IMR-90 (cell line): Measurements from ENCODE around the gene DNAJB9. TPM values are rescaled to one million over a fixed set of nuclear protein-coding genes. Genes with fewer than 3 reads are reported as not detected.

Source experiments
- ATAC-seq: fragments of 200-7000 bp; cut with Tn5 transposase; 2 replicates; pipeline ENCODE4 v1.9.1; 2020; ENCODE audit warnings: low read depth, mild to moderate bottlenecking, moderate library complexity
- BruUV-seq: library from RNA; stranded (reverse); fragments of 400-500 nt; replicated peaks from 2 replicates; lab custom pipeline; 2021; lab: Mats Ljungman, UMichigan
- CTCF ChIA-PET: fragments of 300-600 bp; formaldehyde crosslinking; extraction: SDS; loops from one replicate; lab custom pipeline; 2021; ENCODE audit warnings: antibody characterized with exemption; lab: Yijun Ruan, JAX
- POLR2A ChIA-PET: fragments of 300-600 bp; sonication (Branson Sonifier 250); formaldehyde crosslinking; loops from one replicate; lab custom pipeline; 2022; ENCODE audit warnings: antibody characterized with exemption; ENCODE audit not compliant: unreplicated experiment; lab: Charles Lee
- DNase-seq: peaks from one replicate; pipeline ENCODE4 v3.0.0; 2013
- H2AFZ ChIP-seq: replicated peaks from 2 replicates; pipeline ENCODE3; 2013; ENCODE audit warnings: low read length, mild to moderate bottlenecking; ENCODE audit not compliant: poor library complexity
- H2AK5ac ChIP-seq: 2 replicates; pipeline ENCODE4 v1.6.1; 2013; ENCODE audit warnings: low read depth, low read length, inconsistent platforms
- H2AK9ac ChIP-seq: replicated peaks from 2 replicates; pipeline ENCODE3; 2013; ENCODE audit warnings: mild to moderate bottlenecking, low read depth, low read length, moderate library complexity; ENCODE audit not compliant: poor library complexity
- H2BK120ac ChIP-seq: 2 replicates; pipeline ENCODE4 v1.6.1; 2013; ENCODE audit warnings: low read depth, low read length, inconsistent platforms
- H2BK15ac ChIP-seq: 3 replicates; pipeline ENCODE4 v1.6.1; 2013; ENCODE audit warnings: low read depth, low read length, inconsistent platforms
- H2BK20ac ChIP-seq: 2 replicates; pipeline ENCODE4 v1.6.1; 2013; ENCODE audit warnings: low read depth, mild to moderate bottlenecking, inconsistent platforms, low read length, moderate library complexity
- H2BK5ac ChIP-seq: 2 replicates; pipeline ENCODE4 v1.6.1; 2013; ENCODE audit warnings: mild to moderate bottlenecking, low read depth, low read length, inconsistent platforms; ENCODE audit not compliant: poor library complexity, severe bottlenecking
- H3K14ac ChIP-seq: replicated peaks from 2 replicates; pipeline ENCODE4 v1.6.1; 2013; ENCODE audit warnings: low read depth, low read length, inconsistent platforms
- H3K18ac ChIP-seq: 2 replicates; pipeline ENCODE4 v1.6.1; 2013; ENCODE audit warnings: low read depth, low read length, control low read depth
- H3K23ac ChIP-seq: 2 replicates; pipeline ENCODE4 v1.6.1; 2013; ENCODE audit warnings: low read depth, low read length, inconsistent platforms
- H3K27ac ChIP-seq: 2 replicates; pipeline ENCODE4 v1.5.1; 2013; ENCODE audit warnings: mild to moderate bottlenecking, control low read depth, low read length; ENCODE audit not compliant: insufficient read depth
- H3K27me3 ChIP-seq: 2 replicates; pipeline ENCODE4 v1.6.1; 2013; ENCODE audit warnings: low read length; ENCODE audit not compliant: control insufficient read depth, insufficient read depth
- H3K36me3 ChIP-seq: 2 replicates; pipeline ENCODE4 v1.6.1; 2013; ENCODE audit warnings: low read length, mixed read lengths; ENCODE audit not compliant: control insufficient read depth, insufficient read depth
- H3K4ac ChIP-seq: 2 replicates; pipeline ENCODE4 v1.6.1; 2013; ENCODE audit warnings: low read depth, low read length, inconsistent platforms
- H3K4me1 ChIP-seq: 2 replicates; pipeline ENCODE4 v1.6.1; 2013; ENCODE audit warnings: low read length, mixed read lengths; ENCODE audit not compliant: control insufficient read depth, insufficient read depth
- H3K4me2 ChIP-seq: 2 replicates; pipeline ENCODE4 v1.6.1; 2013; ENCODE audit warnings: low read depth, mild to moderate bottlenecking, control low read depth, low read length, moderate library complexity
- H3K4me3 ChIP-seq: 2 replicates; pipeline ENCODE4 v1.5.1; 2013; ENCODE audit warnings: low read depth, mild to moderate bottlenecking, control low read depth, low read length, moderate library complexity; ENCODE audit not compliant: insufficient read depth
- H3K56ac ChIP-seq: 2 replicates; pipeline ENCODE4 v1.6.1; 2013; ENCODE audit warnings: low read length, inconsistent platforms; ENCODE audit not compliant: insufficient read depth; ENCODE audit errors: extremely low read depth
- H3K79me1 ChIP-seq, 2 experiments: 2 replicates each; pipeline ENCODE4 v1.6.1; 2013; ENCODE audit warnings: low read length in 2 of 2, inconsistent platforms in 1 of 2, low read depth in 1 of 2
- H3K9ac ChIP-seq: 2 replicates; pipeline ENCODE4 v1.6.1; 2013; ENCODE audit warnings: low read depth, low read length, control low read depth
- H3K9me1 ChIP-seq: 2 replicates; pipeline ENCODE4 v1.6.1; 2013; ENCODE audit warnings: low read length, inconsistent platforms; ENCODE audit not compliant: insufficient read depth
- H3K9me3 ChIP-seq: 2 replicates; pipeline ENCODE4 v1.6.1; 2013; ENCODE audit warnings: low read length; ENCODE audit not compliant: control insufficient read depth, insufficient read depth
- H4K20me1 ChIP-seq: 2 replicates; pipeline ENCODE4 v1.6.1; 2013; ENCODE audit warnings: low read length, inconsistent platforms; ENCODE audit not compliant: insufficient read depth
- H4K5ac ChIP-seq: 2 replicates; pipeline ENCODE4 v1.6.1; 2013; ENCODE audit warnings: mild to moderate bottlenecking, low read depth, low read length, control low read depth
- H4K8ac ChIP-seq, 2 experiments: 2 replicates each; pipeline ENCODE4 v1.6.1; 2013; ENCODE audit warnings: low read depth in 2 of 2, low read length in 2 of 2, control low read depth in 1 of 2, inconsistent platforms in 1 of 2
- H4K91ac ChIP-seq: 2 replicates; pipeline ENCODE4 v1.6.1; 2013; ENCODE audit warnings: low read depth, low read length, inconsistent platforms; ENCODE audit not compliant: insufficient read depth
- BHLHE40 ChIP-seq: fragments of 150-350 bp; IDR thresholded peaks from 2 replicates; pipeline ENCODE4 v1.6.1; 2016; ENCODE audit warnings: mild to moderate bottlenecking, low read depth, low read length
- CEBPB ChIP-seq: IDR thresholded peaks from 2 replicates; pipeline ENCODE4 v1.6.1; 2012; ENCODE audit warnings: low read depth, low read length, improper control_type of control experiment
- CHD1 ChIP-seq: IDR thresholded peaks from 2 replicates; pipeline ENCODE4 v1.6.1; 2012; ENCODE audit warnings: low read depth, low read length, improper control_type of control experiment
- FOS ChIP-seq: fragments of 150-350 bp; IDR thresholded peaks from 2 replicates; pipeline ENCODE4 v1.6.1; 2016; ENCODE audit warnings: low read depth, low read length
- MAFK ChIP-seq: IDR thresholded peaks from 2 replicates; pipeline ENCODE4 v1.6.1; 2012; ENCODE audit warnings: low read depth, low read length, improper control_type of control experiment
- MAZ ChIP-seq: IDR thresholded peaks from 2 replicates; pipeline ENCODE4 v1.6.1; 2012; ENCODE audit warnings: low read depth, mild to moderate bottlenecking, low read length, improper control_type of control experiment, moderate library complexity, borderline replicate concordance
- MXI1 ChIP-seq: IDR thresholded peaks from 2 replicates; pipeline ENCODE4 v1.6.1; 2012; ENCODE audit warnings: low read depth, mild to moderate bottlenecking, low read length, moderate library complexity, borderline replicate concordance
- NFE2L2 ChIP-seq: fragments of 150-350 bp; IDR thresholded peaks from 2 replicates; pipeline ENCODE4 v1.6.1; 2016; ENCODE audit warnings: low read depth, mild to moderate bottlenecking, low read length
- POLR2A ChIP-seq: IDR thresholded peaks from 2 replicates; pipeline ENCODE4 v1.6.1; 2012; ENCODE audit warnings: mild to moderate bottlenecking, low read depth, low read length
- RAD21 ChIP-seq: IDR thresholded peaks from 2 replicates; pipeline ENCODE4 v1.6.1; 2012; ENCODE audit warnings: low read length, improper control_type of control experiment
- RCOR1 ChIP-seq: IDR thresholded peaks from 2 replicates; pipeline ENCODE4 v1.6.1; 2012; ENCODE audit warnings: mild to moderate bottlenecking, low read length, improper control_type of control experiment; ENCODE audit not compliant: insufficient replicate concordance
- RFX5 ChIP-seq: IDR thresholded peaks from 2 replicates; pipeline ENCODE4 v1.8.0; 2012; ENCODE audit warnings: low read depth, mild to moderate bottlenecking, low read length, moderate library complexity
- SMC3 ChIP-seq: fragments of 150-350 bp; IDR thresholded peaks from 2 replicates; pipeline ENCODE4 v1.6.1; 2016; ENCODE audit warnings: low read depth, mild to moderate bottlenecking, antibody characterized with exemption, low read length, moderate library complexity
- dilution Hi-C: fragments of 300-500 bp; cut with HindIII; formaldehyde crosslinking; loops from one replicate; pipeline ENCODE4 v1.14.3; 2018; ENCODE audit warnings: low sequenced_read_pairs; ENCODE audit not compliant: unreplicated experiment
- in situ Hi-C: fragments of 300-500 bp; cut with MboI; formaldehyde crosslinking; loops from 3 replicates; pipeline ENCODE4 v1.14.3; 2019; ENCODE audit warnings: low sequenced_read_pairs, inconsistent platforms, mixed read lengths
- intact Hi-C: fragments of 100-400 bp; cut with micrococcal nuclease; formaldehyde crosslinking; loops from 2 replicates; pipeline ENCODE4 v1.10.0; 2022
- polyA plus RNA-seq, 3 experiments: library from polyadenylated mRNA; depleted of rRNA; stranded (reverse); fragments of >200 nt; gene quantifications; 2 replicates each; pipeline ENCODE4 v1.2.3, GENCODE V29; 2012; ENCODE audit warnings: low replicate concordance in 1 of 3
- total RNA-seq: library from RNA; depleted of rRNA; stranded (reverse); fragments of >200 nt; gene quantifications from 2 replicates; pipeline ENCODE4 v1.2.3, GENCODE V29; 2012
- TF ChIP-seq, protein P1 (sequence below): fragments of 150-350 bp; IDR thresholded peaks from 2 replicates; pipeline ENCODE4 v1.6.1; 2016; ENCODE audit warnings: low read depth, mild to moderate bottlenecking, low read length, moderate library complexity, borderline replicate concordance
- TF ChIP-seq, protein P2 (sequence below): conservative IDR thresholded peaks from 2 replicates; pipeline ENCODE4 v1.5.1; 2012; ENCODE audit warnings: mild to moderate bottlenecking, low read depth, low read length, improper control_type of control experiment
- TF ChIP-seq, protein P3 (sequence below): fragments of 150-350 bp; IDR thresholded peaks from 2 replicates; pipeline ENCODE4 v1.6.1; 2017; ENCODE audit warnings: mild to moderate bottlenecking, antibody characterized with exemption, low read length, low read depth

DNAJB9 gene
- total and polyA plus RNA-seq, 2 of the 4 experiments (the other 2 are of a cell fraction) = 3.8 to 44.6 TPM

DNA sequence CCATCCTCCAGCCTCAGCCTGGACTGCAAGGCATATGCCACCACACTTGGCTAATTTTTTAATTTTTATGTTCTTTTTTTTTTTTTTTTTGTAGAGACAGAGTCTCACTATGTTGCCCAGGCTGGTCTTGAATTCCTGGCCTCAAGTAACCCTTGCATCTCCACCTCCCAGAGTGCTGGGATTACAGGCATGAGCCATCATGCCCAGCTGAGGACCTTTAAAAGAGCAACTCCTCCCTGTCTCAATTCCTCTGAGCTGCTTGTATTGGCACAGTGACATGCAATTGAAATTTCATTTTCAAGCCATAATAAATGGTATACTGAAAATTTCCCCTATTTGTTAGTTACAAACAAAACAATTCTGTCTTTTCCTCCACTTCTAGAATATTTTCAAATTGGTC is 19.5 kb downstream of the DNAJB9 start:
- Histone ChIP-seq H3K36me3 (no peaks in the 10 kb centered on the region), H2BK5ac (no peak overlapping the region), H2BK15ac (no peak overlapping the region), H2BK20ac (no peak overlapping the region), H2AK5ac (no peak overlapping the region), H3K56ac (no peak overlapping the region), H3K79me1 (no peaks in the 10 kb centered on the region), H2AFZ (no peak overlapping the region), H3K27me3 (no peaks in the 10 kb centered on the region), H3K4me3 (no peak overlapping the region), H3K4me1 (no peaks in the 10 kb centered on the region), H4K91ac (no peak overlapping the region), H3K9me3 (no peaks in the 10 kb centered on the region), H4K8ac (no peak overlapping the region), H4K20me1 (no peaks in the 10 kb centered on the region), H3K9ac (no peak overlapping the region), H3K14ac (no peak overlapping the region), H2AK9ac (no peak overlapping the region), H2BK120ac (no peak overlapping the region), H4K5ac (no peak overlapping the region), H3K23ac (no peak overlapping the region), H3K4ac (no peak overlapping the region), H3K9me1 (no peaks in the 10 kb centered on the region), H3K4me2 (no peak overlapping the region), H3K18ac (no peak overlapping the region), H3K27ac (no peak overlapping the region)
- in situ Hi-C loops (no loop called here), intact Hi-C loops (no loop called here), dilution Hi-C loops (no loop called here)
- DNase-seq (no peak), ATAC-seq (no peak)
- no TSS peak for BruUV-seq
- CTCF ChIA-PET = no interaction called here
- no peak for TF ChIP-seq RCOR1
- TF ChIP-seq, protein P1, sequence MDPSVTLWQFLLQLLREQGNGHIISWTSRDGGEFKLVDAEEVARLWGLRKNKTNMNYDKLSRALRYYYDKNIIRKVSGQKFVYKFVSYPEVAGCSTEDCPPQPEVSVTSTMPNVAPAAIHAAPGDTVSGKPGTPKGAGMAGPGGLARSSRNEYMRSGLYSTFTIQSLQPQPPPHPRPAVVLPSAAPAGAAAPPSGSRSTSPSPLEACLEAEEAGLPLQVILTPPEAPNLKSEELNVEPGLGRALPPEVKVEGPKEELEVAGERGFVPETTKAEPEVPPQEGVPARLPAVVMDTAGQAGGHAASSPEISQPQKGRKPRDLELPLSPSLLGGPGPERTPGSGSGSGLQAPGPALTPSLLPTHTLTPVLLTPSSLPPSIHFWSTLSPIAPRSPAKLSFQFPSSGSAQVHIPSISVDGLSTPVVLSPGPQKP = no peak
- no peak for TF ChIP-seq MAFK
- no peak for TF ChIP-seq CEBPB
- no peak for TF ChIP-seq MXI1
- no peak for TF ChIP-seq POLR2A
- no peak for TF ChIP-seq BHLHE40
- TF ChIP-seq RAD21 = no peak
- TF ChIP-seq SMC3 = no peak
- TF ChIP-seq MAZ = no peak
- TF ChIP-seq, protein P2, sequence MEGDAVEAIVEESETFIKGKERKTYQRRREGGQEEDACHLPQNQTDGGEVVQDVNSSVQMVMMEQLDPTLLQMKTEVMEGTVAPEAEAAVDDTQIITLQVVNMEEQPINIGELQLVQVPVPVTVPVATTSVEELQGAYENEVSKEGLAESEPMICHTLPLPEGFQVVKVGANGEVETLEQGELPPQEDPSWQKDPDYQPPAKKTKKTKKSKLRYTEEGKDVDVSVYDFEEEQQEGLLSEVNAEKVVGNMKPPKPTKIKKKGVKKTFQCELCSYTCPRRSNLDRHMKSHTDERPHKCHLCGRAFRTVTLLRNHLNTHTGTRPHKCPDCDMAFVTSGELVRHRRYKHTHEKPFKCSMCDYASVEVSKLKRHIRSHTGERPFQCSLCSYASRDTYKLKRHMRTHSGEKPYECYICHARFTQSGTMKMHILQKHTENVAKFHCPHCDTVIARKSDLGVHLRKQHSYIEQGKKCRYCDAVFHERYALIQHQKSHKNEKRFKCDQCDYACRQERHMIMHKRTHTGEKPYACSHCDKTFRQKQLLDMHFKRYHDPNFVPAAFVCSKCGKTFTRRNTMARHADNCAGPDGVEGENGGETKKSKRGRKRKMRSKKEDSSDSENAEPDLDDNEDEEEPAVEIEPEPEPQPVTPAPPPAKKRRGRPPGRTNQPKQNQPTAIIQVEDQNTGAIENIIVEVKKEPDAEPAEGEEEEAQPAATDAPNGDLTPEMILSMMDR = no peak
- TF ChIP-seq NFE2L2 = no peak
- TF ChIP-seq FOS = no peak
- no peak for TF ChIP-seq CHD1
- no peak for TF ChIP-seq RFX5
- TF ChIP-seq, protein P3, sequence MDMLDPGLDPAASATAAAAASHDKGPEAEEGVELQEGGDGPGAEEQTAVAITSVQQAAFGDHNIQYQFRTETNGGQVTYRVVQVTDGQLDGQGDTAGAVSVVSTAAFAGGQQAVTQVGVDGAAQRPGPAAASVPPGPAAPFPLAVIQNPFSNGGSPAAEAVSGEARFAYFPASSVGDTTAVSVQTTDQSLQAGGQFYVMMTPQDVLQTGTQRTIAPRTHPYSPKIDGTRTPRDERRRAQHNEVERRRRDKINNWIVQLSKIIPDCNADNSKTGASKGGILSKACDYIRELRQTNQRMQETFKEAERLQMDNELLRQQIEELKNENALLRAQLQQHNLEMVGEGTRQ = no peak
- POLR2A ChIA-PET = interaction anchor here (0.7 kb wide), 1 partner anchor 92 kb away, joined by 3 read pairs; no protein-coding TSS in a partner anchor
